Esophagus muscularis mucosa (tissue), 3 donors: ENCODE data around the gene CUTC.

ENCODE experiments used
- POLR2A ChIP-seq: fragments of 450-650 bp; IDR thresholded peaks from one replicate; pipeline ENCODE4 v1.6.1; 2017; ENCODE audit warnings: antibody characterized with exemption, moderate library complexity, mild to moderate bottlenecking, low read depth
- TF ChIP-seq, protein P1 (sequence below), 3 experiments: fragments of 200-600 bp in 2 of 3; fragments of 450-650 bp in 1 of 3; sonication (generic) in 2 of 3; IDR thresholded peaks; one replicate each; pipeline ENCODE4 v1.5.1; 2017 to 2019; ENCODE audit warnings: antibody characterized with exemption in 3 of 3, mild to moderate bottlenecking in 2 of 3, moderate library complexity in 1 of 3

- TF ChIP-seq POLR2A, result no peak
- TF ChIP-seq, protein P1, sequence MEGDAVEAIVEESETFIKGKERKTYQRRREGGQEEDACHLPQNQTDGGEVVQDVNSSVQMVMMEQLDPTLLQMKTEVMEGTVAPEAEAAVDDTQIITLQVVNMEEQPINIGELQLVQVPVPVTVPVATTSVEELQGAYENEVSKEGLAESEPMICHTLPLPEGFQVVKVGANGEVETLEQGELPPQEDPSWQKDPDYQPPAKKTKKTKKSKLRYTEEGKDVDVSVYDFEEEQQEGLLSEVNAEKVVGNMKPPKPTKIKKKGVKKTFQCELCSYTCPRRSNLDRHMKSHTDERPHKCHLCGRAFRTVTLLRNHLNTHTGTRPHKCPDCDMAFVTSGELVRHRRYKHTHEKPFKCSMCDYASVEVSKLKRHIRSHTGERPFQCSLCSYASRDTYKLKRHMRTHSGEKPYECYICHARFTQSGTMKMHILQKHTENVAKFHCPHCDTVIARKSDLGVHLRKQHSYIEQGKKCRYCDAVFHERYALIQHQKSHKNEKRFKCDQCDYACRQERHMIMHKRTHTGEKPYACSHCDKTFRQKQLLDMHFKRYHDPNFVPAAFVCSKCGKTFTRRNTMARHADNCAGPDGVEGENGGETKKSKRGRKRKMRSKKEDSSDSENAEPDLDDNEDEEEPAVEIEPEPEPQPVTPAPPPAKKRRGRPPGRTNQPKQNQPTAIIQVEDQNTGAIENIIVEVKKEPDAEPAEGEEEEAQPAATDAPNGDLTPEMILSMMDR (IDR thresholded peaks at IDR 0.05), result no peak
Observed at GRCh38 chr10:99781734-99782429, 49.8 kb downstream of the CUTC start.
